ENCODE data around the gene NAB2. TPM values are rescaled to one million over a fixed set of nuclear protein-coding genes. Genes with fewer than 3 reads are reported as not detected.
A peak's percentile ranks its signal among the peaks of the same experiment; 100 is the strongest.

The NAB2 gene
- total RNA-seq, 1 experiment from 2014 or later, result 39.4 TPM

- DNase-seq (ENCODE audit: low read depth), result peak; percentile 86
Measured at GRCh38 chr12:57093415-57094207, 4.7 kb downstream of the NAB2 start.

GRCh38 chr12:57094208-57095160 lies 5.6 kb downstream of the NAB2 start:
- DNase-seq (ENCODE audit: low read depth), result no peak

- no peak for DNase-seq (ENCODE audit: low read depth)
Measured at GRCh38 chr12:57095440-57095839, 6.5 kb downstream of the NAB2 start.

DNA sequence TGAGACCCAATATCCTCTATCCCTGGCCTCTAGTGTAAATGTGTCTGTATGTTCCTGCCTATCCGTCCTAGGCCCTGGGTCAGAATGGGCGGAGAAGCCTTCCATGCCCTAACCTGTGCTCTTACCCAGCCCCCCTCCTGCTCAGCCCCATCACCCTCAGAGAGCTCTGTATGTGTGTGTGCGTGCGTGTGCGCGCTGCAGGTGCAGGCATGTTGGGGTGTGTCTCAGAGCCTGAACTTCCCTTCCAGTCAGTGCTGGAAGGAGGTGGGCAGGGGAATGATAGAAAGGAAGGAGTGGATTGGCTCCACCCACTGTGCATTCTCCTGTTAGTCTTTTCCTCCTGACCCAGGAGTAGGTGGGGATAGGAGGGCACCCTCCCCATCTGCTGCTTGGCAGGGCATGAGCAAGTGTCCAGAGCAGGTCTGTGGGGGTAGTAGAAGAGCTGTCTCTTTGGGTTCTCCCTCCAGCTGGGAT lies 7.2 kb downstream of the NAB2 start:
- no peak for DNase-seq (ENCODE audit: low read depth)

- no peak for DNase-seq (ENCODE audit: low read depth)
Measured at GRCh38 chr12:57096748-57097553, 8.0 kb downstream of the NAB2 start.

GRCh38 chr12:57097554-57097835 lies 8.6 kb downstream of the NAB2 start:
- no peak for DNase-seq (ENCODE audit: low read depth)

GRCh38 chr12:57098546-57098945 lies 9.6 kb downstream of the NAB2 start:
- no peak for DNase-seq (ENCODE audit: low read depth)

GRCh38 chr12:57099047-57099714 lies 10.3 kb downstream of the NAB2 start:
- DNase-seq (ENCODE audit: low read depth), result no peak

DNA sequence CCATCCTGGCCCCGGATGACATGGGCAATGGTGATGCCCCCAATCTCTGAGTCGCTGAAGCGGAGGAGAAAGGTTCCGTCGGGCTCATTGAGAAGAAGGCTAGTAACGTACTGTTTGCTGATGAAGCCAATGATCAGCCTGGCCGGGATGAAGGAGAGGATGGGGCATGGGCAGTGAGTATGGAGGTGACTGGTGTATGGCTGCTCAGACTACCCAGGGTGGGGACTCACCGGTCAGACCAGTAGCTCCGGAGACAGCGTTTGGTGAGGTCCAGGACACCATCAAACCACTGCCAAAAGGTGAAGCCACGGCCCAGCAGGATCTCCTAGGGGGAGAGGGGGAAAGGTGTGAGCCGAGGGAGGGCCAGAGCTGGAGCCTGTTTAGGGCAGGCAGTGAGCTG lies 10.9 kb downstream of the NAB2 start:
- no peak for DNase-seq (ENCODE audit: low read depth)

DNA sequence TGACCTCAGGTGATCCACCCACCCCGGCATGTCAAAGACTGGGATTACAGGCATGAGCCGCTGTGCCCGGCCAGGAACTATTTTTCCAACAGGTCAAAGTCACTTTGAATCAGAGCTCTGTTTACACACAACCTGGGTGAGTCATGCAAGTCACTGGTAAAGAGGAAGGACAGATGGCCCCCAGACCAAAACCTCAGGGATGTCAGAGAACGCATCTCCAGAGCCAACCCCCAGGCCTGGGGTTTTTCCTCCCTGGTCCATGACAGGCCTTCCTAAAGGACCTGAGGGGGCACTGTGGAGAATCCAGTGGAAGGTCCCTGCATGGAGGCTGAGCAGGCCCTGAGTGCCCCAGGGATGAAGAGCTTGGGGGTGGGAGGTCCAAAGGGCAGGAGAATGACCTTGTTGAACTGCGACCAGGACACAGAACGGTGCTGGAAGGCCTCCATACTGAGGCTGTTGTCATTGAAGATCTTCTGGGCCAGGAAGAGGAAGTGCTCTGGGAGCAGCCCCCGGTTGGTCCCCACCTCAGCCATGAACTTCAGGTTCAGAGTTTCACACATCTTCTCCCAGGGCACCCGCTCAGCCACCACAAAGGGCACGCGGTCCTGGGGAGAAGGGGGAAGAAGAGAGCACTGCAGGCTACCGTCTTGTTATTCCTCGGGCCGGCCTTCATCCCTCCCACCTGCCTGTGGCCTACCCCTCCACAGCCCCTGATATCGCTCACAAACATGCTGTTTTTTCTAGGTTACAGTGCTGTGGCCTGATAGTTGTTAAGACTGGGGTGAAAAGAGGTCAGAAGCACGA lies 13.2 kb downstream of the NAB2 start:
- no peak for DNase-seq (ENCODE audit: low read depth)

DNA sequence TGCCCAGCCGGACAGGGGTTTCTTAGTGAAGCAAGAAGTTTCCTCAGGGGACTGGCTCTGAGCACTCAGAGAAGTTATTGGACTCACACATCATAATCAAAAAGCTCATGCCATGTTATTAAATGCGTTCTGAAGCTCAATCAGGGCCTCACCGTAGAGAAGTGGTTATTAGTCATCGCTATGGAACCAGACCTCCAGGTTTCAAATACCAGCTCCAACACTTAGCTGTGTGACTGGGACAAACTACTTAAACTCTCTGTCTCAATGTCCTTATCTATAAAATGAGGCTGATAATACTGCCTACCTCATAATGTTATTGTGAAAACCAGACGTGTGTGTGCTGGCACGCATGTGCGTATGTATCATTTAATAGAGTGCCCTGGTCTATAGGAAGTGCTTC lies 14.9 kb downstream of the NAB2 start:
- DNase-seq (ENCODE audit: low read depth), result no peak

DNA sequence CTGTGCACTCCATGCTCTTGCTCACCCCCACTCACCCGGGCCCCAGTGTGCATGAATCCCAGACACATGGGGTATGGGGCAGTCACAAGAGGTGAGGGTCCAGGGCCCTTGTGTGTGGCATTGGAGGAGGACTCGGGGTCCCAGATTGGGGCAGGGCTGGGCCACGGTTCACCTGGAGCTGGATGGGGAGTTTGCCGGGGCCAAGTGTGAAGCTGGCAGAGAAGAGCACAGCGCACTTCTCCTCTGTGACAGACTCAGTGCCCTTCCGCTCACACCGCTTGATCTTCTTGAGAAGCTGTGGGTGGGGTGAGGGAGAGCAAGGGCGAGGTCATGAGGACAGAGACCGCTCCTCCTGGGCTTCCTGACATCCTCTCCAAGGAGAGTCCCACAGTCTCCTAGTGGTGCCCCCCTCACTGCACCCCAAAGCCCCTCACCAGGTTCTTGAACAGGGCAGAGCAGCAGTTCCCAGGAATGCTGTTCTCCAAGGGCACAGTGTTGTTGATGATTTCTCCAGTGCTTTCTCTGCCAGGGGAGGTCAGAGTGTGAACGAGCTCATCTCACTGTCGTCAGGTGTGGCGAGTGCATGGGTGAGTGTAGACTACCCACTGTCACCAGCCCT lies 15.5 kb downstream of the NAB2 start:
- DNase-seq (ENCODE audit: low read depth), result no peak

DNA sequence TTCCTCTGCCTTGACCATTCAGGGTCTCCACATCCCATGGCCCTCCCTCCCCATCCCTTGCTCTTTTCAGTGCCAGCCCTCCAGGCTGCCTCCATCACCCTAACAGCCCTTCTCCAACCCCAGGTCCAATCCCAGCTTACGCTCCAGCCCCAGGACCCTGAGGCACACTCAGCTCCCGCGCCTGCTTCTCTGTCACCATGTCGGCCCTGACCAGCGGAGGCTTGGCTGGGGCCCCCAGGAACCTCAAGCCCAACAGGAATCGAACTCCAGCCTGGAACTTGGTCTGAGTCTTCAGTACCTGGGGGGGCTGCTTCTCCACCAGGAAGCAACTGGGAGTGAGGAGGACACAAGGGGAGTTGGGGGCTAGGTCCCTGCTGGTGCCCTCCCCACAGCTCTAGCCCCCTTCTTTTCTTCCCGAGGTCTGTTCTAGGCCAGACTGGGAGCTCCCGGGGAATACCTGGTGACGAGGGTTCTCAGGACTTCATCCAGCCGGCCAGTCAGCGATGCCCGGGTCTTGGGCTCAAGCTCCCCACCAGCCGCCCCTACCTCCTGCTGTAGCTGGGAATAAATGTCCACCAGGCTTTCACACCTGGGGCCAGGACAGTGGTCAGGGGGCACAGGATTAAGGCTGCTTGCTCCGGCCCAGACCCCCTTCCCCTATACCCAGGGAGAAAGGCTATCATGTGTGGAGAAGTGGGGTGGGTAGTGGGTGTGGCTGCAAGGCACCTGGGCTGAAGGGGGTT lies 16.3 kb downstream of the NAB2 start:
- DNase-seq (ENCODE audit: low read depth), result no peak

GRCh38 chr12:57106021-57106708 lies 17.3 kb downstream of the NAB2 start:
- DNase-seq (ENCODE audit: low read depth), result no peak

DNA sequence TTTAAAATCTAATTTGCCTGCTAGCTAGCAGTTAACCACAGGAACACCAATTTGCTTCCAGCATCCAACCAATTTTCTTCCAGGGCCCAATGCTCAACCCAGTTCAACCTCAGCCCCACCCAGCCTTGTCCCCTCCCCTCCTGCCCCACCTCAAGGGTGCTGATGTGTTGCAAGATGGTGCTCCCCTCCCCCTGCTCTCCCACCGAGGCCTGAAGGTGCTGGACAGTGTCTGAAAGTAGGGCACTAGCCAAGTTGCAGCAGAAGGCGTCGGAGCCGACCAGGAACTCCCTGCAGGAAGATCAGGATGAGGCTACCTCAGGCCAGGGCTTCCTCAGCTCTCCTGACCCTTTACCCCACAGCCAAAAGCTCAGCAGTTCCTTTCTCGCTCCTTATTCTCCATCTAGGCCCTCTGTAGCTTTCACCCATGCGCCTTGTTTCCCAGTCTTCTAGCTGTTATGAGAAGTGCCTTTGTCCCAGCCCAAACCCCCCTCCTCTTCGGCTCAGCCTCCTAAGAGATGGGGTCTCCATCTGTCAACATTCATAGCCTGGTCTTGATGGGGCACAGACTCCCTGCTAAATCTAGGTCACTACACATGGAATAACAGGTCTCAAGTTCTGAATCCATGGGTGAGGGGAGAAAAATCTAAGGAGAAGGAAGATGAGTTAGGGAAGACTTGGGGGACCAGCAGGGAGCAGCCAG lies 18.7 kb downstream of the NAB2 start:
- no peak for DNase-seq (ENCODE audit: low read depth)

DNA sequence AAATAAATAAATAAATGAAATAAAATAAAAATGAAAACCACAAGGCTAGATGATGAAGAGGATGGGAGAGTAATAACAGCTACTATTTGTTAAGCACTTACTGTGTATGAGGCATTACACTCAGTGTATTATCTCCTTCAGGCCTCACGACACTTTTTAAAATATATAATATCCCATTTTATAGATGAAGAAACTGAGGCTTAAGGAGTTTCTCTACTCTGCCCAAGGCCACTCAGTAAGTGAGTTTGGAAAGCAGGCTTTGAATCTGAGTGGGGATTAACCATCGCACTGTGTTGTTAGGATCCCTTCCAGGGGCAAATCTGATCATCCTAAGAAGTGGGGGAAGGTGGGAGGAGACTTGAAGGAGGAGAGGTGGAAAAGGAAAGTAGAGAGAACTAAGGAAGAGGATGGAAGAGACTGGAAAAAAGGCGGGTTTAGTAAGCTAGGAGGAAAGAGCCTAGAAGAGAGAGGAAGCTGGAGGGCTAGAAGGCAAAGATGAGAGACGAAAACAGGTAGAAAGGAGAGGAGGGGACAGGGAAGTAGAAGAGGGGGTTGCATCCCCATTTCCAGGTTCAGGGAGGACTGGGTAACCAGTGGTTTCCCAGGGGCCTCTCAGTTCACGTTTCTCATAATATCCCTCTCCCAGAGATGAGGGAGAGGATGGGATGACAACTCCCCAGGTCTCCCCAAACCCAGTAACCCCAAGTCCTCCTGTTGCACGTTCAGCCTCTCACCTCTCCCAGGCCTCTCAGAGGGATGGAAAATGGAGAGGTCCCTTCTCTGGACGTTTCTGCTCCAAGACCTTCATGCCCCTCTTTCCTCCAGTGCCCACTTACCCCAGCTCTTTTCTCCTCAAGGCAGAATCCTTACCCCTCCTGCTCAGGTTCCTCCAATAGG lies 20.5 kb downstream of the NAB2 start:
- no peak for DNase-seq (ENCODE audit: low read depth)
